HFF-Myc (cell line): ENCODE results near the gene C2CD2L.
"Not testable (repeated sequence)": the region's sequence is repeated elsewhere in the genome, so short reads cannot be mapped to it uniquely, and the experiment has no call there.

Source experiments
- DNase-seq: peaks from one replicate; pipeline ENCODE4 v3.0.0-alpha.2; 2011; ENCODE audit warnings: low read depth; ENCODE audit errors: extremely low read depth
- H3K4me3 ChIP-seq: replicated peaks from 2 replicates; pipeline ENCODE4 v1.5.1; 2011; ENCODE audit warnings: low read depth, mild to moderate bottlenecking, control low read depth, low read length
- TF ChIP-seq, protein P1 (sequence below): IDR thresholded peaks from 2 replicates; pipeline ENCODE4 v1.5.1; 2012; ENCODE audit warnings: mild to moderate bottlenecking, low read depth, low read length, control low read depth; ENCODE audit errors: missing control alignments

The C2CD2L gene

DNA sequence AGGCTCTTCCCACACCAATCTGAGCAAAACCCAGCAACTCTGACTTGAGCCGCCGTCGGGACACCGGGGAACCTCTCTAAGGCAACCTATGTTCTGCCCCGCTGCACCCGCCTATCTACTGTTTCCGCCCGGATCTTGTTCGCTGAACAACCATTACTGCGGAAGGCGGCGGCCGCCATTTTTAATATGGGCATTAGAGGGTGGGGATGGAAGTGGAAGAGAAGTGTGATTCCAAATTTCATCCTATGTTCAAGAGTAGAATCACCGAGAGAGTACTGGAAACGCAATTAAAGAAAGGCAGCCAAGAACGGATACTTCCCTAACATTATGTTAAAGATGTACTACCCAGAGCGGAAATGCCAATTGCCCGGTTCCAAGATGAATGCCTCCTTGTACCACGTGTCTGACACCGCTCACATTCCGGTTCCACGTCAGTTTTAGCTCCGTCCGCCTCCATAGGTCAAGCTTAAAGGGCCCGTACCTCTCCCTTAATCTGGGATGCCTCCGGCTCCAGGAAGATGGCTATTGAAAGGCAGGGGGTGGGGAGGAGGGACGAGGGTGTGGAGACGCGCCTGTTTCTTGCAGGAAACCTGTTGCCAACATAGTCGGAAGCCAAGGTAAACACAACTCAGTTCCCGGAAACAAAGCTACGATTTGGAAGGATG lies 5.3 kb upstream of the C2CD2L start, which contains the start of gene DPAGT1:
Gene DPAGT1, minus strand, starts transcription at position 95 of the 665 bp plus-strand sequence. CDS start 198 bp downstream, outside the sequence.
- peak; percentile 96 for DNase-seq
- peak within 1 kb of the TSS; percentile 91 for H3K4me3 ChIP-seq
- TF ChIP-seq, protein P1, sequence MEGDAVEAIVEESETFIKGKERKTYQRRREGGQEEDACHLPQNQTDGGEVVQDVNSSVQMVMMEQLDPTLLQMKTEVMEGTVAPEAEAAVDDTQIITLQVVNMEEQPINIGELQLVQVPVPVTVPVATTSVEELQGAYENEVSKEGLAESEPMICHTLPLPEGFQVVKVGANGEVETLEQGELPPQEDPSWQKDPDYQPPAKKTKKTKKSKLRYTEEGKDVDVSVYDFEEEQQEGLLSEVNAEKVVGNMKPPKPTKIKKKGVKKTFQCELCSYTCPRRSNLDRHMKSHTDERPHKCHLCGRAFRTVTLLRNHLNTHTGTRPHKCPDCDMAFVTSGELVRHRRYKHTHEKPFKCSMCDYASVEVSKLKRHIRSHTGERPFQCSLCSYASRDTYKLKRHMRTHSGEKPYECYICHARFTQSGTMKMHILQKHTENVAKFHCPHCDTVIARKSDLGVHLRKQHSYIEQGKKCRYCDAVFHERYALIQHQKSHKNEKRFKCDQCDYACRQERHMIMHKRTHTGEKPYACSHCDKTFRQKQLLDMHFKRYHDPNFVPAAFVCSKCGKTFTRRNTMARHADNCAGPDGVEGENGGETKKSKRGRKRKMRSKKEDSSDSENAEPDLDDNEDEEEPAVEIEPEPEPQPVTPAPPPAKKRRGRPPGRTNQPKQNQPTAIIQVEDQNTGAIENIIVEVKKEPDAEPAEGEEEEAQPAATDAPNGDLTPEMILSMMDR: no peak

DNA sequence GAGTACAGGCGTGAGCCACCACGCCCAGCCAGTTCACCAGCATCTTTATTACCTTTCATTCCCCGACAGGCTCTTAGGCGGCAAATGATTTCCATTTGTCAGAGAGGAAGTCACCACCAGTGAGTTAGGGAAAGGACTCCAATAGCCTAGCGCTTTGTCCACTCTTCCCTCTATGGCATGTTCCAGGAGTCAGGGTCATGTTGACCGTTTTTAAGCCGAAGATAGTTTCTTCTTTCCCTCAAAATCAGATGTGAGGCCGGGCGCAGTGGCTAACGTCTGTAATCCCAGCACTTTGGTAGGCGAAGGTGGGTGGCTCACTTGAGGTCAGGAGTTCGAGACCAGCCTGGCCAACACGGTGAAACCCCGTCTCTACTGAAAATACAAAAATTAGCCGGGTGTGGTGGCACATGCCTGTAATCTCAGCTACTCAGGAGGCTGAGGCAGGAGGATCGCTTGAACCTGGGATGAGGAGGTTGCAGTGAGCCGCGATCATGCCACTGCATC lies 3.9 kb upstream of the C2CD2L start:
- peak overlapping the region; percentile 91 for H3K4me3 ChIP-seq
- DNase-seq: not testable (repeated sequence)

DNA sequence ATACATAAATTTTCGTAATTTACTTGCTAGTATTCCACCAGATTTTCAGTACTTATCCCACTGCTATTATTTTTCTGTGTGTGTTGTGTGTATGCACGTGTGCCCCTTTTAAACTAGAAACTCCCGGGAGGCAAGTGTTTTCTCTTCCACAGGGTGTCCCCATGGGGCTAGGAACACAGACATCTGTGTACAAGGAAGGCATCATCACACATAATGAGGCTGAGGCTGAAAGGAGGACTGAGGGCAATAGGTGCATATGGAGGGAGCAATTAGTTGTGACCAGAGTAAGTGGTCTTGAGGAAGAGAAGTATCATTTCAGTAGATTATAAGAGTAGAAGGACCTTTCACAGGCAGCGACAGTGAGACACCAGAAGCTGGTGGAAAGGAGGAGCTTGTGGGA lies 3.4 kb upstream of the C2CD2L start:
- DNase-seq: no peak
- TF ChIP-seq, protein P1: no peak
- no peak overlapping the region for H3K4me3 ChIP-seq

DNA sequence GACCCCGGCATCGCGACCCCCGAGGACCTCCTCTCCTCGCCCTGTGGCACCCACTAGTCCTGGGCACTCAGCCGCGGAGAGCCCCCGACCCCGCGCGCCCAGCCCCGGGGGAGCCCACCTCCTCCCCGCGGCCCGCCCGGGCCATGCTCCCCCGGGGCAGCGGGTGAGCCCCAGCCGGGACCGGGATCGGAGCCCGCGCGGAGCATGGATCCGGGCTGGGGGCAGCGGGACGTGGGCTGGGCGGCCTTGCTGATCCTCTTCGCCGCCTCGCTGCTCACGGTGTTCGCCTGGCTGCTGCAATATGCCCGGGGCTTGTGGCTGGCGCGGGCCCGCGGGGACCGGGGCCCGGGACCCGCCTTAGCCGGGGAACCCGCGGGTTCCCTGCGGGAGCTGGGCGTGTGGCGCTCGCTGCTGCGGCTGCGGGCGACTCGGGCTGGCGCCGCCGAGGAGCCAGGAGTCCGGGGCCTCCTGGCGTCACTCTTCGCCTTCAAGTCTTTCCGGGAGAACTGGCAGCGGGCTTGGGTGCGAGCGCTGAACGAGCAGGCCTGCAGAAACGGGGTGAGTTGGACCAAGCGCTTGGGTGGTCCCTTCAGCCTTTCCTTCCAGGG lies 498 bp downstream of the C2CD2L start:
- TF ChIP-seq, protein P1: no peak
- no peak for DNase-seq
- H3K4me3 ChIP-seq: peak overlapping the region; percentile 73

DNA sequence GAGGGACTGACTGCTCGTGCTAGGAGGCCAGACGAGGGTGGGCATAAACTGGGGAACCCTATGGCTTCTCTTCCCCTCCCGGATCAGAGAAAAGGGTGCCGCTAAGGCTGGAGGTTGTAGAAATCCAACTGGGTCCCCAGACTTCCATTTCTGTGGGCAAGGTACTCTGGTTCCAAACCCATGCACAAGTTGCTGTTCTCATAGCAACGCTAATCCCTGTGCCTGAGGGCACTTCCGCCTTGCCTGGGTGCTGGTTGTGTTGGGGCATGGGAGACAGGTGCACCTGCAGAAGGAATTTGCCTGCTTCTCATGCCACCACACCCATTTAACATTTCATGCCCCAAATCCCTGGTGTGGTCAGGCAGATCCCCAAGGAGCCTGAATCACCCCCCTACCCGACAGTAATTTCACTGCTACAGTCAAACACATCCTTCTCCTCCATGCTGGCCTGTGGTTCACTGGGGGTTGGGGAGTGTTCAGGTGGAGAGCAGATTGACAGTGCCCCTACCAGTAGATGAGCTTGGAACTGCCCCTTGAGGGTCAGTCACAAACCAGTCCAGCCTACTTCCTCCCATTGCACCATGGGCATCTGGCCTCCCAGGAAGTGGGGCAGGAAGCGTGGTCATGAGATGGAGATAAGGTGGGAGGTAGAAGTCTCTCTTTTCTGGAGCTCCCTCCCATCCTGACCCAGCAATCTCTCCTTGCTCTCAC lies 1.2 kb downstream of the C2CD2L start:
- no peak for DNase-seq
- TF ChIP-seq, protein P1: no peak
- peak overlapping the region; percentile 73 for H3K4me3 ChIP-seq

DNA sequence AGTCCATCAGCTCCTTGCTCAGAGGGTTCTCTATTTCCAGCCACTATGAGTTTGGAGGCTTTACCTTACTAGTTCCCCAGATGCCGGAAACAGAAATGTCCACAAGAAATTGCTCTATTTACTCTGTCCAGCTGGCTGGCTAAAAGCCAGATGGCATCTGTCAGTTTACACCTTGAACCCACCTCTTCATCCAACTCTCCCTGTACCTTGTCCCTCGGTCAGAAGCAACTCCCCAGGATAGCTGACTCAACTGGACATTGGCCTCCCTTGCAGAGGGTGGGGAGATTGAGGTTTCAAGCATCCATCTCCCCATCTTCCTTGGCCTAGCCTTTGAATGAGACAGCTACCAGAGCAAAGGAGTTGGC lies 1.7 kb downstream of the C2CD2L start:
- peak overlapping the region; percentile 73 for H3K4me3 ChIP-seq
- no peak for DNase-seq
- TF ChIP-seq, protein P1: no peak

DNA sequence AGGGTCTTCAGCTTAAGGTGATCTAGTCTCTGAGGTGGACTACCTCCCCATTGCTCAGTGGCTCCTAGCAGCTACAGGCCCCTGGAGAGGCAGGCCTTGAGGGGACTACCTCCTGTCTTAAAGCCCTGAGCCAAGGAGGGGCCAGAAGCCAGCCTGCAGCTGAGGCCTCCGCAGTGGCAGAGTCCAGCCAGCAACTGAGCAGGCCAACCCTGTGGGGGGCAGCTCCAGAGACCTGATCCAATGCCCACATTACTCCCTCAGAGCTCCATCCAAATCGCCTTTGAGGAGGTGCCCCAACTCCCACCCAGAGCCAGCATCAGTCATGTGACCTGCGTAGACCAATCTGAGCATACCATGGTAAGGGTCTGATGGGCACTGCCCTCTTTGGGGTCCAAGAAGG lies 2.7 kb downstream of the C2CD2L start:
- no peak overlapping the region for H3K4me3 ChIP-seq
- TF ChIP-seq, protein P1: no peak
- DNase-seq: no peak
